Neural cell (in vitro differentiated cells): Measurements from ENCODE around the gene AKR1A1.

Source experiments
- EP300 ChIP-seq: fragments of 450-650 bp; conservative IDR thresholded peaks from 2 replicates; pipeline ENCODE4 v1.6.1; 2014; ENCODE audit warnings: antibody characterized with exemption, mild to moderate bottlenecking, moderate library complexity; ENCODE audit not compliant: poor library complexity, severe bottlenecking
- EZH2 ChIP-seq: fragments of 200-600, 300-800 bp; shearing (Covaris generic), sonication (generic); IDR thresholded peaks from 2 replicates; pipeline ENCODE4 v1.6.1; 2014; ENCODE audit warnings: antibody characterized with exemption, low read length, borderline replicate concordance, mild to moderate bottlenecking; ENCODE audit not compliant: insufficient read depth, poor library complexity, severe bottlenecking
- POLR2AphosphoS5 ChIP-seq: IDR thresholded peaks from 2 replicates; pipeline ENCODE4 v1.6.1; 2012
- RAD21 ChIP-seq: fragments of 450-650 bp; conservative IDR thresholded peaks from 2 replicates; pipeline ENCODE4 v1.6.1; 2014; ENCODE audit warnings: antibody characterized with exemption, mild to moderate bottlenecking, moderate library complexity
- SMC3 ChIP-seq: fragments of 450-650 bp; conservative IDR thresholded peaks from 2 replicates; pipeline ENCODE4 v1.6.1; 2014; ENCODE audit warnings: antibody characterized with exemption, mild to moderate bottlenecking, moderate library complexity; ENCODE audit not compliant: poor library complexity
- TAF1 ChIP-seq: IDR thresholded peaks from 2 replicates; pipeline ENCODE4 v1.6.1; 2012; ENCODE audit warnings: low read depth
- TF ChIP-seq, protein P1 (sequence below): fragments of 450-650 bp; IDR thresholded peaks from 2 replicates; pipeline ENCODE4 v1.5.1; 2014; ENCODE audit warnings: antibody characterized with exemption, mild to moderate bottlenecking, moderate library complexity; ENCODE audit not compliant: poor library complexity, severe bottlenecking
- TF ChIP-seq, protein P2 (sequence below): IDR thresholded peaks from 2 replicates; pipeline ENCODE4 v1.6.1; 2012; ENCODE audit warnings: borderline replicate concordance

DNA sequence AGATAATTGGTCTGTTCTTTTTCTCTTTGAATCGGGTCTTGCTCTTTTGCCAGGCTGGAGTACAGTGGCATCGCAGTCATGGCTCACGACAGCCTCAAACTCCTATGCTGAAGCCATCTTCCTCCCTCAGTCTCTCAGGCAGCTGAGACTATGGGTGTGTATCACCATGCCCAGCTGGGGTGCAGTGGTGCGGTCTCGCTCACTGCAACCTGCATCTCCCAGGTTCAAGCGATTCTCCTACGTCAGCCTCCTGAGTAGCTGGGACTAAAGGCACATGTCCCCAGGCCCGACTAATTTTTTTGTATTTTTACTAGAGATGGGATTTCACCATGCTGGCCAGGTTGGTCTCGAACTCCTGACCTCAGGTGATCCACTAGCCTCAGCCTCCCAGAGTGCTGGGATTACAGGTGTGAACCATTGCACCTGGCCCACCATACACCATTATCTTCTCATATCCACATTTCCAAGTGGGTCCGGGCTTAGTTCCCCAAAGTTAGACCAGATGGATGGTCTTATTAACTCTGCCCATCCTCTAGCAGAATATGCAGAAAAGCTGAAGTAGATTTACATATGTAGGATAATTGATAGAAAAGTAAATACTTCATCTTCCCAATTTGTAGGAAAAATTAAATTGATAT, 60.1 kb downstream of the AKR1A1 start:
- TF ChIP-seq, protein P1, sequence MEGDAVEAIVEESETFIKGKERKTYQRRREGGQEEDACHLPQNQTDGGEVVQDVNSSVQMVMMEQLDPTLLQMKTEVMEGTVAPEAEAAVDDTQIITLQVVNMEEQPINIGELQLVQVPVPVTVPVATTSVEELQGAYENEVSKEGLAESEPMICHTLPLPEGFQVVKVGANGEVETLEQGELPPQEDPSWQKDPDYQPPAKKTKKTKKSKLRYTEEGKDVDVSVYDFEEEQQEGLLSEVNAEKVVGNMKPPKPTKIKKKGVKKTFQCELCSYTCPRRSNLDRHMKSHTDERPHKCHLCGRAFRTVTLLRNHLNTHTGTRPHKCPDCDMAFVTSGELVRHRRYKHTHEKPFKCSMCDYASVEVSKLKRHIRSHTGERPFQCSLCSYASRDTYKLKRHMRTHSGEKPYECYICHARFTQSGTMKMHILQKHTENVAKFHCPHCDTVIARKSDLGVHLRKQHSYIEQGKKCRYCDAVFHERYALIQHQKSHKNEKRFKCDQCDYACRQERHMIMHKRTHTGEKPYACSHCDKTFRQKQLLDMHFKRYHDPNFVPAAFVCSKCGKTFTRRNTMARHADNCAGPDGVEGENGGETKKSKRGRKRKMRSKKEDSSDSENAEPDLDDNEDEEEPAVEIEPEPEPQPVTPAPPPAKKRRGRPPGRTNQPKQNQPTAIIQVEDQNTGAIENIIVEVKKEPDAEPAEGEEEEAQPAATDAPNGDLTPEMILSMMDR: no peak
- TF ChIP-seq EZH2 (no peak), EP300 (no peak), POLR2AphosphoS5 (no peak), RAD21 (no peak), SMC3 (no peak), TAF1 (no peak)
- TF ChIP-seq, protein P2, sequence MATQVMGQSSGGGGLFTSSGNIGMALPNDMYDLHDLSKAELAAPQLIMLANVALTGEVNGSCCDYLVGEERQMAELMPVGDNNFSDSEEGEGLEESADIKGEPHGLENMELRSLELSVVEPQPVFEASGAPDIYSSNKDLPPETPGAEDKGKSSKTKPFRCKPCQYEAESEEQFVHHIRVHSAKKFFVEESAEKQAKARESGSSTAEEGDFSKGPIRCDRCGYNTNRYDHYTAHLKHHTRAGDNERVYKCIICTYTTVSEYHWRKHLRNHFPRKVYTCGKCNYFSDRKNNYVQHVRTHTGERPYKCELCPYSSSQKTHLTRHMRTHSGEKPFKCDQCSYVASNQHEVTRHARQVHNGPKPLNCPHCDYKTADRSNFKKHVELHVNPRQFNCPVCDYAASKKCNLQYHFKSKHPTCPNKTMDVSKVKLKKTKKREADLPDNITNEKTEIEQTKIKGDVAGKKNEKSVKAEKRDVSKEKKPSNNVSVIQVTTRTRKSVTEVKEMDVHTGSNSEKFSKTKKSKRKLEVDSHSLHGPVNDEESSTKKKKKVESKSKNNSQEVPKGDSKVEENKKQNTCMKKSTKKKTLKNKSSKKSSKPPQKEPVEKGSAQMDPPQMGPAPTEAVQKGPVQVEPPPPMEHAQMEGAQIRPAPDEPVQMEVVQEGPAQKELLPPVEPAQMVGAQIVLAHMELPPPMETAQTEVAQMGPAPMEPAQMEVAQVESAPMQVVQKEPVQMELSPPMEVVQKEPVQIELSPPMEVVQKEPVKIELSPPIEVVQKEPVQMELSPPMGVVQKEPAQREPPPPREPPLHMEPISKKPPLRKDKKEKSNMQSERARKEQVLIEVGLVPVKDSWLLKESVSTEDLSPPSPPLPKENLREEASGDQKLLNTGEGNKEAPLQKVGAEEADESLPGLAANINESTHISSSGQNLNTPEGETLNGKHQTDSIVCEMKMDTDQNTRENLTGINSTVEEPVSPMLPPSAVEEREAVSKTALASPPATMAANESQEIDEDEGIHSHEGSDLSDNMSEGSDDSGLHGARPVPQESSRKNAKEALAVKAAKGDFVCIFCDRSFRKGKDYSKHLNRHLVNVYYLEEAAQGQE: no peak
